PC-3 (cell line): ENCODE results near the gene THBS3.

Experiments
- EZH2 ChIP-seq: fragments of 300-600 bp; sonication (generic); IDR thresholded peaks from one replicate; pipeline ENCODE4 v1.6.1; 2017; ENCODE audit warnings: antibody characterized with exemption, mild to moderate bottlenecking, low read length; ENCODE audit not compliant: unreplicated experiment
- TF ChIP-seq, protein P1 (sequence below): fragments of 300-600 bp; sonication (generic); conservative IDR thresholded peaks from 2 replicates; pipeline ENCODE4 v1.5.1; 2017; ENCODE audit warnings: antibody characterized with exemption, low read depth, mild to moderate bottlenecking, low read length

- TF ChIP-seq, protein P1, sequence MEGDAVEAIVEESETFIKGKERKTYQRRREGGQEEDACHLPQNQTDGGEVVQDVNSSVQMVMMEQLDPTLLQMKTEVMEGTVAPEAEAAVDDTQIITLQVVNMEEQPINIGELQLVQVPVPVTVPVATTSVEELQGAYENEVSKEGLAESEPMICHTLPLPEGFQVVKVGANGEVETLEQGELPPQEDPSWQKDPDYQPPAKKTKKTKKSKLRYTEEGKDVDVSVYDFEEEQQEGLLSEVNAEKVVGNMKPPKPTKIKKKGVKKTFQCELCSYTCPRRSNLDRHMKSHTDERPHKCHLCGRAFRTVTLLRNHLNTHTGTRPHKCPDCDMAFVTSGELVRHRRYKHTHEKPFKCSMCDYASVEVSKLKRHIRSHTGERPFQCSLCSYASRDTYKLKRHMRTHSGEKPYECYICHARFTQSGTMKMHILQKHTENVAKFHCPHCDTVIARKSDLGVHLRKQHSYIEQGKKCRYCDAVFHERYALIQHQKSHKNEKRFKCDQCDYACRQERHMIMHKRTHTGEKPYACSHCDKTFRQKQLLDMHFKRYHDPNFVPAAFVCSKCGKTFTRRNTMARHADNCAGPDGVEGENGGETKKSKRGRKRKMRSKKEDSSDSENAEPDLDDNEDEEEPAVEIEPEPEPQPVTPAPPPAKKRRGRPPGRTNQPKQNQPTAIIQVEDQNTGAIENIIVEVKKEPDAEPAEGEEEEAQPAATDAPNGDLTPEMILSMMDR: no peak
- TF ChIP-seq EZH2: no peak
These were observed 6.8 kb downstream of the THBS3 start for GRCh38 chr1:155200920-155201319.
